Measurements from ENCODE around the gene IGSF9B.

The IGSF9B gene

GRCh38 chr11:133961890-133962289 is 5.1 kb upstream of the IGSF9B start (continued):
- TF ChIP-seq CREB5 (CRISPR knock-in tag; IDR thresholded peaks at IDR 0.05; ENCODE audit: low read depth) = no peak
- TF ChIP-seq PATZ1 (CRISPR knock-in tag; IDR thresholded peaks at IDR 0.05; ENCODE audit: borderline replicate concordance) = no peak
- no peak for TF ChIP-seq ISL1 (CRISPR knock-in tag; IDR thresholded peaks at IDR 0.05)
- TF ChIP-seq TCF4 (CRISPR knock-in tag; IDR thresholded peaks at IDR 0.05; ENCODE audit: borderline replicate concordance) = no peak
- TF ChIP-seq TOX (CRISPR knock-in tag; IDR thresholded peaks at IDR 0.05; ENCODE audit: borderline replicate concordance) = no peak

GRCh38 chr11:133957900-133958299 is 1.1 kb upstream of the IGSF9B start:
- no peak for ATAC-seq
- TF ChIP-seq PPARA (CRISPR knock-in tag; IDR thresholded peaks at IDR 0.05; ENCODE audit: borderline replicate concordance) = no peak
- TF ChIP-seq ZNF565 (CRISPR knock-in tag; conservative IDR thresholded peaks at IDR 0.05; ENCODE audit: low read depth) = no peak
- no peak for TF ChIP-seq SNAI2 (CRISPR knock-in tag; IDR thresholded peaks at IDR 0.05)
- TF ChIP-seq TOX (CRISPR knock-in tag; IDR thresholded peaks at IDR 0.05; ENCODE audit: borderline replicate concordance) = no peak
- no peak for TF ChIP-seq ZNF70 (CRISPR knock-in tag; IDR thresholded peaks at IDR 0.05)
- TF ChIP-seq POU6F1 (CRISPR knock-in tag; IDR thresholded peaks at IDR 0.05; ENCODE audit: borderline replicate concordance, low read depth) = no peak
- TF ChIP-seq ARNTL (CRISPR knock-in tag; IDR thresholded peaks at IDR 0.05; ENCODE audit: borderline replicate concordance, low read depth) = no peak
- no peak for TF ChIP-seq PATZ1 (CRISPR knock-in tag; IDR thresholded peaks at IDR 0.05; ENCODE audit: borderline replicate concordance)
- no peak for TF ChIP-seq TCF4 (CRISPR knock-in tag; IDR thresholded peaks at IDR 0.05; ENCODE audit: borderline replicate concordance)
- TF ChIP-seq ZNF8 (CRISPR knock-in tag; IDR thresholded peaks at IDR 0.05) = no peak
- TF ChIP-seq GLIS3 (CRISPR knock-in tag; IDR thresholded peaks at IDR 0.05) = no peak
- no peak for TF ChIP-seq TSHZ2 (CRISPR knock-in tag; IDR thresholded peaks at IDR 0.05)
- TF ChIP-seq ISL1 (CRISPR knock-in tag; IDR thresholded peaks at IDR 0.05) = no peak
- TF ChIP-seq CSDC2 (CRISPR knock-in tag; IDR thresholded peaks at IDR 0.05) = no peak

GRCh38 chr11:133955945-133956421 is 785 bp downstream of the IGSF9B start:
- ATAC-seq = no peak
- no peak for TF ChIP-seq CSDC2 (CRISPR knock-in tag; IDR thresholded peaks at IDR 0.05)
- TF ChIP-seq TCF4 (CRISPR knock-in tag; IDR thresholded peaks at IDR 0.05; ENCODE audit: borderline replicate concordance) = no peak
- no peak for TF ChIP-seq TOX (CRISPR knock-in tag; IDR thresholded peaks at IDR 0.05; ENCODE audit: borderline replicate concordance)
- TF ChIP-seq ZFP3 (CRISPR knock-in tag; IDR thresholded peaks at IDR 0.05) = no peak
- no peak for TF ChIP-seq ZC3H10 (CRISPR knock-in tag; IDR thresholded peaks at IDR 0.05)
- TF ChIP-seq PATZ1 (CRISPR knock-in tag; IDR thresholded peaks at IDR 0.05; ENCODE audit: borderline replicate concordance) = no peak
- no peak for TF ChIP-seq ARNTL (CRISPR knock-in tag; IDR thresholded peaks at IDR 0.05; ENCODE audit: borderline replicate concordance, low read depth)
- no peak for TF ChIP-seq ESRRG (CRISPR knock-in tag; IDR thresholded peaks at IDR 0.05)
- TF ChIP-seq TSHZ2 (CRISPR knock-in tag; IDR thresholded peaks at IDR 0.05) = no peak
- TF ChIP-seq BACH2 (CRISPR knock-in tag; IDR thresholded peaks at IDR 0.05; ENCODE audit: borderline replicate concordance) = no peak
- no peak for TF ChIP-seq ZNF565 (CRISPR knock-in tag; conservative IDR thresholded peaks at IDR 0.05; ENCODE audit: low read depth)
- TF ChIP-seq GLIS3 (CRISPR knock-in tag; IDR thresholded peaks at IDR 0.05) = no peak
- TF ChIP-seq CSRNP3 (CRISPR knock-in tag; IDR thresholded peaks at IDR 0.05) = no peak
